Measurements from ENCODE around the gene CST7. TPM values are rescaled to one million over a fixed set of nuclear protein-coding genes. Genes with fewer than 3 reads are reported as not detected.

CST7 gene
- total and polyA plus RNA-seq, 10 of the 15 experiments (the other 5 are each of a cell fraction or from before 2014, with no cell fraction given): 0.69 TPM; not detected in 9

- ChIA-PET CTCF (no interaction called here), POLR2A (no interaction called here), RAD21 (ENCODE audit: unreplicated experiment) (no interaction called here), SMC1A (ENCODE audit: uncharacterized antibody, unreplicated experiment) (no interaction called here)
- no peak overlapping the region for H3K27ac ChIP-seq (ENCODE audit: control insufficient read depth, insufficient read depth)
- intact Hi-C loops (cut with micrococcal nuclease; ENCODE audit: unreplicated experiment): no loop called here
- DNase-seq (ENCODE audit: low read depth, low spot score) (no peak), ATAC-seq (no peak), FAIRE-seq (no peak)
- no peak overlapping the region for H3K4me3 ChIP-seq
- H3K36me3 ChIP-seq (ENCODE audit: control insufficient read depth in 2 of 2, insufficient read depth in 2 of 2, low read length in 1 of 2): no peaks in the 10 kb centered on the region
- H3K9me3 ChIP-seq (replicated peaks; ENCODE audit: control insufficient read depth, insufficient read depth, low read length): no peaks in the 10 kb centered on the region; the same call in 1 of the 3 replicates
- in situ Hi-C loops (cut with MboI): no loop called here
- no peak overlapping the region for H2AFZ ChIP-seq (ENCODE audit: control insufficient read depth, low read depth, low read length)
- TF ChIP-seq CBX5 (IDR thresholded peaks at IDR 0.05; ENCODE audit: low read depth) (no peak), MEF2A (IDR thresholded peaks at IDR 0.05; ENCODE audit: insufficient read depth, low read depth, low read length) (no peak), DPF2 (IDR thresholded peaks at IDR 0.05) (no peak), ZNF217 (IDR thresholded peaks at IDR 0.05) (no peak), POLR2A (IDR thresholded peaks at IDR 0.05; ENCODE audit: low read depth, low read length) (no peak), SKIL (IDR thresholded peaks at IDR 0.05; ENCODE audit: low read depth, poor library complexity, severe bottlenecking) (no peak), KLF5 (IDR thresholded peaks at IDR 0.05; ENCODE audit: partially characterized antibody) (no peak), IRF4 (IDR thresholded peaks at IDR 0.05; ENCODE audit: low read depth, low read length) (no peak), ZNF384 (IDR thresholded peaks at IDR 0.05; ENCODE audit: borderline replicate concordance, low read depth, low read length) (no peak), RELB (IDR thresholded peaks at IDR 0.05; ENCODE audit: low read depth) (no peak), SMAD1 (IDR thresholded peaks at IDR 0.05; ENCODE audit: low read depth, partially characterized antibody) (no peak), CREB1 (IDR thresholded peaks at IDR 0.05; ENCODE audit: low read depth) (no peak), HDGF (IDR thresholded peaks at IDR 0.05) (no peak), BRCA1 (IDR thresholded peaks at IDR 0.05; ENCODE audit: low read depth, low read length) (no peak), MTA3 (IDR thresholded peaks at IDR 0.05; ENCODE audit: borderline replicate concordance, low read length) (no peak), RAD51 (IDR thresholded peaks at IDR 0.05) (no peak), ZZZ3 (IDR thresholded peaks at IDR 0.05; ENCODE audit: control insufficient read depth, insufficient read length, low read depth) (no peak), BMI1 (IDR thresholded peaks at IDR 0.05; ENCODE audit: borderline replicate concordance) (no peak), SREBF1 (IDR thresholded peaks at IDR 0.05; ENCODE audit: low read length) (no peak)
- no peak overlapping the region for H3K4me2 ChIP-seq (ENCODE audit: control insufficient read depth, insufficient read depth)
- no peaks in the 10 kb centered on the region for H3K27me3 ChIP-seq (replicated peaks in 1 of 2; ENCODE audit: control insufficient read depth in 2 of 2, insufficient read depth in 2 of 2, low read length in 1 of 2)
- H3K4me1 ChIP-seq (ENCODE audit: control insufficient read depth, insufficient read depth, low read length): no peaks in the 10 kb centered on the region
- 0% methylated on average over 1 of the region's 1 CpG for WGBS (ENCODE audit: insufficient coverage, insufficient replicate concordance, low lambda C conversion rate, missing lambda C conversion rate)
- no peaks in the 10 kb centered on the region for H4K20me1 ChIP-seq (ENCODE audit: control insufficient read depth, insufficient read depth)
- BruUV-seq (replicated peaks): no TSS peak
- no peaks in the 10 kb centered on the region for H3K79me2 ChIP-seq (ENCODE audit: control insufficient read depth, insufficient read depth, low read length)
- H3K9ac ChIP-seq (ENCODE audit: control insufficient read depth, insufficient read depth, low read length): no peak overlapping the region
Observed at GRCh38 chr20:24937579-24937978, 11.5 kb upstream of the CST7 start.
